Omental fat pad (tissue), 4 donors: Measurements from ENCODE around the gene FHOD3. TPM values are rescaled to one million over a fixed set of nuclear protein-coding genes. Genes with fewer than 3 reads are reported as not detected.

ENCODE experiments used
- ATAC-seq: fragments of 150-250 bp; one replicate; pipeline ENCODE4 v1.9.1; 2016; ENCODE audit warnings: mild to moderate bottlenecking, moderate library complexity; ENCODE audit not compliant: low FRiP score
- DNase-seq: peaks from one replicate; pipeline ENCODE4 v3.0.0-alpha.2; 2019; ENCODE audit warnings: low spot score
- CTCF ChIP-seq, 3 donors: fragments of 450-650 bp; IDR thresholded peaks; one replicate each; pipeline ENCODE4 v1.5.1; 2016 to 2017; ENCODE audit warnings: antibody characterized with exemption in 3 of 3, mild to moderate bottlenecking in 3 of 3, moderate library complexity in 2 of 3
- total RNA-seq, 4 donors: library from RNA; depleted of rRNA; stranded (reverse); fragments of >200 nt; gene quantifications; one replicate each; pipeline ENCODE4 v1.1.0, GENCODE V29; 2016

Gene FHOD3
- 1 to 10 TPM in 3 of 4 donors, under 1 TPM in 1; 0.96 to 3.8 (median 2.3) TPM for total RNA-seq

- ATAC-seq, result peak; percentile 68
- no peak for DNase-seq
- TF ChIP-seq CTCF (IDR thresholded peaks at IDR 0.05), result no peak
These were observed at the start of gene FHOD3 for GRCh38 chr18:36297417-36298125. TSS of gene FHOD3 (plus strand) at chr18:36297713. CDS start at chr18:36297836, 123 bp downstream.

- no peak for TF ChIP-seq CTCF (IDR thresholded peaks at IDR 0.05)
- no peak for ATAC-seq
These were observed 48.1 kb upstream of the FHOD3 start for GRCh38 chr18:36249392-36249791.

GRCh38 chr18:36250827-36251226 is 46.7 kb upstream of the FHOD3 start:
- no peak for ATAC-seq
- no peak for DNase-seq
- TF ChIP-seq CTCF (IDR thresholded peaks at IDR 0.05), result no peak

More at GRCh38 chr18:36249392-36249791, 48.1 kb upstream of the FHOD3 start:
- no peak for DNase-seq

GRCh38 chr18:36255072-36255698 is 42.3 kb upstream of the FHOD3 start:
- no peak for DNase-seq
- no peak for ATAC-seq
- TF ChIP-seq CTCF (IDR thresholded peaks at IDR 0.05), result no peak

GRCh38 chr18:36256094-36256493 is 41.4 kb upstream of the FHOD3 start:
- TF ChIP-seq CTCF (IDR thresholded peaks at IDR 0.05), result no peak
- no peak for DNase-seq
- ATAC-seq, result no peak

- ATAC-seq (no peak), DNase-seq (no peak)
- no peak for TF ChIP-seq CTCF (IDR thresholded peaks at IDR 0.05)
These were observed 34.5 kb upstream of the FHOD3 start for GRCh38 chr18:36262971-36263370.

- TF ChIP-seq CTCF (IDR thresholded peaks at IDR 0.05), result no peak
These were observed 33.2 kb upstream of the FHOD3 start for GRCh38 chr18:36264283-36264682.

More at GRCh38 chr18:36264283-36264682, 33.2 kb upstream of the FHOD3 start:
- DNase-seq, result no peak
- no peak for ATAC-seq
